Esophagus (tissue), 2 donors: ENCODE results near the gene CPN2. TPM values are rescaled to one million over a fixed set of nuclear protein-coding genes. Genes with fewer than 3 reads are reported as not detected.

Experiments
- H3K27ac ChIP-seq, 2 donors: one replicate each; pipeline ENCODE4 v1.5.1; 2013; ENCODE audit warnings: low read depth in 2 of 2, mild to moderate bottlenecking in 2 of 2, inconsistent platforms in 1 of 2, low read length in 1 of 2, moderate library complexity in 1 of 2
- H3K27me3 ChIP-seq, 2 donors: one replicate each; pipeline ENCODE4 v1.6.1; 2013; ENCODE audit warnings: low read length in 2 of 2, control low read depth in 1 of 2, mild to moderate bottlenecking in 1 of 2; ENCODE audit not compliant: insufficient read depth in 2 of 2, control insufficient read depth in 1 of 2
- H3K36me3 ChIP-seq, 2 donors: one replicate each; pipeline ENCODE4 v1.6.1; 2013; ENCODE audit warnings: low read length in 1 of 2; ENCODE audit not compliant: control insufficient read depth in 2 of 2, insufficient read depth in 2 of 2
- H3K4me1 ChIP-seq, 2 donors: one replicate each; pipeline ENCODE4 v1.6.1; 2013; ENCODE audit warnings: low read length in 1 of 2; ENCODE audit not compliant: control insufficient read depth in 2 of 2, insufficient read depth in 2 of 2
- H3K4me3 ChIP-seq, 2 donors: one replicate each; pipeline ENCODE4 v1.5.1; 2013; ENCODE audit warnings: low read length in 2 of 2, mild to moderate bottlenecking in 2 of 2, low read depth in 1 of 2, moderate library complexity in 1 of 2
- H3K9me3 ChIP-seq, 2 donors: one replicate each; pipeline ENCODE4 v1.6.1; 2013; ENCODE audit warnings: mild to moderate bottlenecking in 2 of 2, low read depth in 1 of 2, low read length in 1 of 2, moderate library complexity in 1 of 2; ENCODE audit not compliant: control insufficient read depth in 2 of 2, insufficient read depth in 1 of 2
- WGBS, 2 donors: extraction: QIAGEN DNeasy Blood & Tissue Kit; methylation state at CpG; one replicate each; pipeline ENCODE4 v1.1.7; 2013; 5-methylcytosine and 5-hydroxymethylcytosine counted together
- polyA plus RNA-seq, 2 donors: library from polyadenylated mRNA; stranded (reverse); fragments of 200-250 nt; gene quantifications; one replicate each; pipeline ENCODE4 v1.2.3, GENCODE V29; 2013
- donor health status: healthy with polysubstance abuse.
- donor health status: Bipolar disorder and iron deficiency.

The CPN2 gene
- polyA plus RNA-seq, 2 donors, result 0.02 TPM; not detected in 1

GRCh38 chr3:194303749-194304148 lies 47.4 kb downstream of the CPN2 start:
- no peak overlapping the region for H3K4me3 ChIP-seq
- H3K36me3 ChIP-seq, result no peaks in the 10 kb centered on the region
- WGBS, 2 donors, result 77 to 78% methylated on average over 1 of the region's 1 CpG
- no peaks in the 10 kb centered on the region for H3K27me3 ChIP-seq
- H3K9me3 ChIP-seq, result no peaks in the 10 kb centered on the region
- peaks cover 4 to 6% of the 10 kb centered on the region in 2 donors for H3K4me1 ChIP-seq
- no peak overlapping the region for H3K27ac ChIP-seq

GRCh38 chr3:194301730-194302129 lies 49.4 kb downstream of the CPN2 start:
- no peak overlapping the region for H3K4me3 ChIP-seq
- WGBS, 2 donors, result 94 to 96% methylated on average over 3 of the region's 3 CpGs
- no peaks in the 10 kb centered on the region for H3K9me3 ChIP-seq
- H3K27me3 ChIP-seq, result no peaks in the 10 kb centered on the region
- no peak overlapping the region for H3K27ac ChIP-seq
- H3K4me1 ChIP-seq, result peaks cover 3 to 4% of the 10 kb centered on the region in 2 donors
- H3K36me3 ChIP-seq, result no peaks in the 10 kb centered on the region

GRCh38 chr3:194300936-194301335 lies 50.2 kb downstream of the CPN2 start:
- peaks cover 3 to 4% of the 10 kb centered on the region in 2 donors for H3K4me1 ChIP-seq
- 94 to 96% methylated on average over 6 of the region's 6 CpGs for WGBS, 2 donors
- H3K4me3 ChIP-seq, result no peak overlapping the region
- H3K27me3 ChIP-seq, result no peaks in the 10 kb centered on the region
- no peaks in the 10 kb centered on the region for H3K36me3 ChIP-seq
- H3K9me3 ChIP-seq, result no peaks in the 10 kb centered on the region
- H3K27ac ChIP-seq, result no peak overlapping the region

- 43 to 49% methylated on average over 13 of the region's 13 CpGs for WGBS, 2 donors
- Histone ChIP-seq H3K36me3 (no peaks in the 10 kb centered on the region), H3K27me3 (no peaks in the 10 kb centered on the region), H3K9me3 (no peaks in the 10 kb centered on the region), H3K4me1 (peaks cover 3 to 4% of the 10 kb centered on the region in 2 donors), H3K27ac (peak overlapping the region; percentile 40 to 78), H3K4me3 (no peak overlapping the region)
Measured at GRCh38 chr3:194300382-194300758, 50.8 kb downstream of the CPN2 start.

- Histone ChIP-seq H3K4me3 (no peak overlapping the region), H3K4me1 (peaks cover 3 to 7% of the 10 kb centered on the region in 2 donors), H3K9me3 (no peaks in the 10 kb centered on the region), H3K27ac (no peak overlapping the region), H3K27me3 (no peaks in the 10 kb centered on the region), H3K36me3 (no peaks in the 10 kb centered on the region)
- WGBS, 2 donors, result 89% methylated on average over 19 of the region's 19 CpGs
Measured at GRCh38 chr3:194298331-194299227, 52.5 kb downstream of the CPN2 start.

GRCh38 chr3:194296454-194297263 lies 54.5 kb downstream of the CPN2 start:
- H3K4me1 ChIP-seq, result peaks cover 3 to 7% of the 10 kb centered on the region in 2 donors
- no peaks in the 10 kb centered on the region for H3K36me3 ChIP-seq
- 16 to 19% methylated on average over 43 to 47 of the region's 47 CpGs for WGBS, 2 donors
- H3K27ac ChIP-seq, result peak overlapping the region in 1 of 2 donors; percentile 31
- no peaks in the 10 kb centered on the region for H3K9me3 ChIP-seq
- H3K4me3 ChIP-seq, result peak overlapping the region; percentile 38
- H3K27me3 ChIP-seq, result no peaks in the 10 kb centered on the region

- Histone ChIP-seq H3K4me3 (no peak overlapping the region), H3K27me3 (no peaks in the 10 kb centered on the region), H3K36me3 (no peaks in the 10 kb centered on the region), H3K27ac (no peak overlapping the region), H3K4me1 (peaks cover 0 to 2% of the 10 kb centered on the region in 2 donors), H3K9me3 (no peaks in the 10 kb centered on the region)
- WGBS, 2 donors, result 96 to 99% methylated on average over 5 of the region's 5 CpGs
Measured at GRCh38 chr3:194294895-194295214, 56.3 kb downstream of the CPN2 start.

- Histone ChIP-seq H3K4me3 (no peak overlapping the region), H3K9me3 (no peaks in the 10 kb centered on the region), H3K27ac (no peak overlapping the region), H3K36me3 (no peaks in the 10 kb centered on the region), H3K4me1 (peaks cover 0 to 2% of the 10 kb centered on the region in 2 donors), H3K27me3 (no peaks in the 10 kb centered on the region)
- WGBS, 2 donors, result 85 to 88% methylated on average over 10 of the region's 10 CpGs
Measured at GRCh38 chr3:194294199-194294894, 56.8 kb downstream of the CPN2 start.

GRCh38 chr3:194293546-194294198 lies 57.5 kb downstream of the CPN2 start:
- WGBS, 2 donors, result 83 to 84% methylated on average over 2 of the region's 2 CpGs
- H3K4me1 ChIP-seq, result peaks cover 0 to 2% of the 10 kb centered on the region in 2 donors

More at GRCh38 chr3:194293546-194294198, 57.5 kb downstream of the CPN2 start:
- no peaks in the 10 kb centered on the region for H3K36me3 ChIP-seq
- no peaks in the 10 kb centered on the region for H3K9me3 ChIP-seq
- H3K27me3 ChIP-seq, result no peaks in the 10 kb centered on the region
- no peak overlapping the region for H3K4me3 ChIP-seq
- H3K27ac ChIP-seq, result no peak overlapping the region
